Right ventricle myocardium inferior (tissue), 1 donor: Measurements from ENCODE around the gene ZCCHC7. TPM values are rescaled to one million over a fixed set of nuclear protein-coding genes. Genes with fewer than 3 reads are reported as not detected.
A peak's percentile ranks its signal among the peaks of the same experiment; 100 is the strongest.
"Not testable (repeated sequence)": the region's sequence is repeated elsewhere in the genome, so short reads cannot be mapped to it uniquely, and the experiment has no call there.

Source experiments
- ATAC-seq: fragments of 200-7000 bp; cut with Tn5 transposase; one replicate; pipeline ENCODE4 v1.9.1; 2020; ENCODE audit warnings: mild to moderate bottlenecking, moderate library complexity
- DNase-seq: peaks from one replicate; pipeline ENCODE4 v3.0.0; 2021; ENCODE audit errors: missing footprints
- intact Hi-C: fragments of 100-400 bp; cut with DNase I; formaldehyde crosslinking; loops from one replicate; pipeline ENCODE4 v1.11.0; 2022
- total RNA-seq: library from RNA; stranded (reverse); fragmentation: NEBNext Ultra II Directional; extraction: Animal tissue kit (Norgen Biotek cat#: 25700); gene quantifications from one replicate; pipeline ENCODE4 v1.2.1, GENCODE V29; 2021
- donor health status: DM: no; HTN: yes; CAD: no; lungs with severe emphysema.

ZCCHC7 gene
- total RNA-seq, 1 donor from 2014 or later = 7.6 TPM

GRCh38 chr9:37377688-37378612 is 257.6 kb downstream of the ZCCHC7 start:
- intact Hi-C loops = no loop called here
- no peak for ATAC-seq
- no peak for DNase-seq

GRCh38 chr9:37378613-37379004 is 258.2 kb downstream of the ZCCHC7 start:
- ATAC-seq (no peak), DNase-seq (peak; percentile 42)
- intact Hi-C loops = no loop called here

GRCh38 chr9:37379835-37380234 is 259.5 kb downstream of the ZCCHC7 start:
- intact Hi-C loops = no loop called here
- DNase-seq (no peak), ATAC-seq (no peak)

GRCh38 chr9:37380570-37380969 is 260.2 kb downstream of the ZCCHC7 start:
- intact Hi-C loops = no loop called here

GRCh38 chr9:37381094-37381741 is 260.8 kb downstream of the ZCCHC7 start:
- ATAC-seq = no peak
- intact Hi-C loops = no loop called here
- DNase-seq = no peak

More at GRCh38 chr9:37380570-37380969, 260.2 kb downstream of the ZCCHC7 start:
- ATAC-seq (no peak), DNase-seq (no peak)

- no peak for DNase-seq
- intact Hi-C loops = no loop called here
- no peak for ATAC-seq
Observed at GRCh38 chr9:37382161-37382981, 262.0 kb downstream of the ZCCHC7 start.

- no peak for DNase-seq
- intact Hi-C loops = no loop called here
- ATAC-seq = no peak
Observed at GRCh38 chr9:37382982-37383357, 262.6 kb downstream of the ZCCHC7 start.

- intact Hi-C loops = no loop called here
- no peak for ATAC-seq
- no peak for DNase-seq
Observed at GRCh38 chr9:37383393-37383792, 263.0 kb downstream of the ZCCHC7 start.

- intact Hi-C loops = no loop called here
- no peak for ATAC-seq
Observed at GRCh38 chr9:37383876-37384746, 263.7 kb downstream of the ZCCHC7 start.

GRCh38 chr9:37385286-37385685 is 264.9 kb downstream of the ZCCHC7 start:
- intact Hi-C loops = no loop called here
- no peak for ATAC-seq
- no peak for DNase-seq

More at GRCh38 chr9:37383876-37384746, 263.7 kb downstream of the ZCCHC7 start:
- no peak for DNase-seq

GRCh38 chr9:37386988-37387387 is 266.6 kb downstream of the ZCCHC7 start:
- ATAC-seq (no peak), DNase-seq (no peak)
- intact Hi-C loops = no loop called here

- DNase-seq (no peak), ATAC-seq (no peak)
- intact Hi-C loops = no loop called here
Observed at GRCh38 chr9:37390759-37391158, 270.4 kb downstream of the ZCCHC7 start.

- no peak for ATAC-seq
- intact Hi-C loops = no loop called here
Observed at GRCh38 chr9:37392272-37392671, 271.9 kb downstream of the ZCCHC7 start.

GRCh38 chr9:37395229-37395628 is 274.9 kb downstream of the ZCCHC7 start:
- intact Hi-C loops = no loop called here
- DNase-seq (no peak), ATAC-seq (no peak)

More at GRCh38 chr9:37392272-37392671, 271.9 kb downstream of the ZCCHC7 start:
- no peak for DNase-seq

- intact Hi-C loops = no loop called here
- no peak for DNase-seq
- ATAC-seq = no peak
Observed at GRCh38 chr9:37395663-37396062, 275.3 kb downstream of the ZCCHC7 start.

- ATAC-seq, intact Hi-C loops, DNase-seq: not testable (repeated sequence)
Observed at GRCh38 chr9:37397948-37398347, 277.6 kb downstream of the ZCCHC7 start.

GRCh38 chr9:37398464-37399025 is 278.2 kb downstream of the ZCCHC7 start:
- no peak for DNase-seq
- ATAC-seq = no peak
- intact Hi-C loops = no loop called here

GRCh38 chr9:37399336-37399735 is 279.0 kb downstream of the ZCCHC7 start:
- intact Hi-C loops = no loop called here
- no peak for ATAC-seq
- DNase-seq = no peak
